Transverse colon (tissue), 3 donors: ENCODE measurements around the gene FAM200B.

Experiments
- CTCF ChIP-seq, 5 experiments: fragments of 200-600 bp in 3 of 5; fragments of 450-650 bp in 2 of 5; sonication (generic) in 3 of 5; IDR thresholded peaks; 1 replicate in 2 of 5; 2 replicates in 3 of 5; pipeline ENCODE4 v1.5.1; 2016 to 2017; ENCODE audit warnings: antibody characterized with exemption in 5 of 5, inconsistent platforms in 3 of 5, mild to moderate bottlenecking in 2 of 5, moderate library complexity in 1 of 5
- EP300 ChIP-seq: sonication (generic); formaldehyde crosslinking; IDR thresholded peaks from one replicate; pipeline ENCODE4 v1.6.1; 2017; ENCODE audit warnings: antibody characterized with exemption, low read depth
- POLR2A ChIP-seq: fragments of 450-650 bp; IDR thresholded peaks from one replicate; pipeline ENCODE4 v1.6.1; 2016; ENCODE audit warnings: antibody characterized with exemption, mild to moderate bottlenecking, moderate library complexity

DNA sequence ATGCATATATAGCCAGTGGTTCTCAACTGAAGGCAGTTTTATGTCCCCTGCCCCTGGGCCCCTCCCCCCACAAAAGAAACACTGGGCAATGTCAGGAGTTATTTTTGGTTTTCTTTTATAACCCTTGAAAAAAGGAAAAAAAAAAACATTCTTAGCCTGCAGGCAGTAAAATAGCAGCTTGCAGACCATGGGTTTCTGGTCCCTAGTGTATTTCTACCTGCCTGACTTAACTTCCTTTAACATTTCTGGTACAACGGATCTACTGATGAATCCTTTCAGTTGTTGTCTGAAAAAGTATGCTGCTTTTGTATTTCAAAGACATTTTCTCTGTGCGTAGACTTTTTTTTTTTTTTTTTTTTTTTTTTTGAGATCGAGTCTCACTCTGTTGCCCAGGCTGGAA lies 11.1 kb upstream of the FAM200B start:
- TF ChIP-seq CTCF (IDR thresholded peaks at IDR 0.05) (no peak), EP300 (no peak), POLR2A (no peak)
